HG03575 (cell line): ENCODE measurements around the gene PTPRD.

ENCODE experiments used
- ATAC-seq: cut with Tn5 transposase; IDR thresholded peaks from one replicate; pipeline ENCODE4 v1.9.1; 2021; ENCODE audit not compliant: unreplicated experiment, insufficient number of reproducible peaks, low FRiP score; ENCODE audit errors: extremely low read depth

PTPRD gene

GRCh38 chr9:10014889-10015288, 597.9 kb downstream of the PTPRD start:
- no peak for ATAC-seq

- ATAC-seq = no peak
These were observed 603.4 kb downstream of the PTPRD start for GRCh38 chr9:10009401-10009800.

GRCh38 chr9:10008101-10008799, 604.6 kb downstream of the PTPRD start:
- ATAC-seq = no peak

GRCh38 chr9:10007356-10007755, 605.4 kb downstream of the PTPRD start:
- no peak for ATAC-seq

DNA sequence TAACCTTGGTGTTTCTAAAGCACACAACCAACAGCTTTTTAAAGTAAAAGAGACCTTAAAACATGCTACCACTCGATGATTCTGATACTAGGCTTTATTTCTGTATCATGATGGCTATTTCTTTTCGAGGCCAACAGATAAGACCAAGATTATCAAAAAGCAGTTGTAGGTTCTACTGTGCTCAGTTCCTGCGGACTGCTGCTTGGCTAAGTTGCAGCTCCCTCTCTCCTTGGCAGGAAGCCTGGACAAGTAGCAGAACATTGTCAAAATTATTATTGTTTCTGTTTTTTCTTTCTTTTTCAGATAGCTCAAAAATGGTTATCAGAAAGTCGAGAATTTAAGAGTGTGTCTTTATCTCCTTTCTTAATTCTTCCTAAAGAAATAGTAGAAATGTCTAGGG, 607.6 kb downstream of the PTPRD start:
- ATAC-seq = no peak

DNA sequence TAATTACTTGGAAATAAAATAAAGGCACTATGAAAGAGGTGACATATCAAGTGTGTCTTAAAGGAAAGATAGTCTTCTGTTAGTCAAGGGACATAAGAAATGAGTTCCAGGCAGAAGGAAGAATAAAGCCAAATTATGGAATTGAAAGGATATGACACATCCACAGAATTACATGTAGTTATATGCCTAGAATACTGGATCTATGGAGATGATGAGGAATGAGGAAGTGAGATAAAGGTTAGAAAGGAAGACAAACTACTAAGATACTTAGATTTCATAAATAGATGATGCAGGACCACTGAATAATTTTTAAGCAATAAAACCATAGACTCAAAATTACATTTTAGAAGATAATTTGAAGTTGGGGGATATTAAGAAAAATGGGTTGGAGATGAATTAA, 609.8 kb downstream of the PTPRD start:
- ATAC-seq = no peak

DNA sequence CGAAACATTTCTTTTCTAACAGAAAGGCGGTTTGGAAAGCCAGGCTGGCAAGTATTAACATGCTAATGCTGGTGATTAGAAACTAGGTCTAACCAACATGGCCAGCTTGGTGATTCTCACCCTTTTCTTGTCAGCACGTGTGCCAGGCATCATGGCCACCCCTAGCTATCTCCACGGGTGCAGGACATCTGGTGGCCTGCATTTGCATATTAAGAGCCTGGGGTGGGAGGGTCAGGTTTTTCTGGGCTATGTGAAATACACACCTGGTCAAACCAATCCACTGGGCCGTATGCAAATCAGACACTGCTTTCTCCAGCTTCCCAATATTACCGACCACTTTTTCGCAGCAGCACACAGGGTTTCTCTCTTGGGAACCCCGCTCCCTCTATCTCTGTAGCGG, 612.1 kb downstream of the PTPRD start:
- ATAC-seq = no peak

- no peak for ATAC-seq
These were observed 614.1 kb downstream of the PTPRD start for GRCh38 chr9:9998491-9999287.

GRCh38 chr9:9997585-9997984, 615.2 kb downstream of the PTPRD start:
- ATAC-seq = no peak

DNA sequence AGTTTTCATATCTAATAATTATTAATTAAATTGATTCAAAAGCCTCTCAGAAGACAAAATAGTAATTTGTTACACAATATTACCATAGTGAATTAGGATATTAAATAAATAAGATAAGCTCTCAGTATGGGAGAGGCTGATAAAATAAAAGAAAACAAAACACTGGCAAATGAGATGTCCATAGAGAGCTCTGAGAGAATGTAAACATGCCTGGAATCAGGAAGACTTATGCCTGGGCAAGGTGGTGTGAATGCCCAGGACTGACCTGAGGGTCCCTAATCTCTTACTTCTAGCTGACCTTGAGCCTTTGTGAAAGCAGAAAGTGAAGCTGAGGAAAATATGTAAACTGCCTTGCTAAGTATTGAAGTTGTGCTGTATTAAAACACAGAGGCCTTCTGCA, 616.5 kb downstream of the PTPRD start:
- no peak for ATAC-seq

GRCh38 chr9:9992936-9993335, 619.9 kb downstream of the PTPRD start:
- ATAC-seq = no peak

DNA sequence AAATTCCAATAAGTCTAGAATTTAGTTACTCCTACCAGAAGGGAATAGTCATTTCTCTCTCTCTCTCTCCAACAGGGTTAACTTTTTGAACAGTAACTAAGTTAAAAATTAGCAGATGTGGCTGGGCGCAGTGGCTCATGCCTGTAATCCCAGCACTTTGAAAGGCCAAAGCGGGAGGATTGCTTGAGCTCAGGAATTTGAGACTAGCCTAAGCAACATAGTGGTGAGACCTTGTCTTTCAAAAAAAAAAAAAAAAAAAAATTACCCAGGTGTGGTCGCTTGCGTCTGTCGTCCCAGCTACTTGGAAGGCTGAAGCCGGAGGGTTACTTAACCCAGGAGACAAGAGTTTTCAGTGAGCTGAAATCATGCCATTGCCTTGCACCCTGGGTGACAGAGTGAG, 639.7 kb downstream of the PTPRD start:
- no peak for ATAC-seq

- ATAC-seq = no peak
These were observed 642.3 kb downstream of the PTPRD start for GRCh38 chr9:9970514-9970913.

DNA sequence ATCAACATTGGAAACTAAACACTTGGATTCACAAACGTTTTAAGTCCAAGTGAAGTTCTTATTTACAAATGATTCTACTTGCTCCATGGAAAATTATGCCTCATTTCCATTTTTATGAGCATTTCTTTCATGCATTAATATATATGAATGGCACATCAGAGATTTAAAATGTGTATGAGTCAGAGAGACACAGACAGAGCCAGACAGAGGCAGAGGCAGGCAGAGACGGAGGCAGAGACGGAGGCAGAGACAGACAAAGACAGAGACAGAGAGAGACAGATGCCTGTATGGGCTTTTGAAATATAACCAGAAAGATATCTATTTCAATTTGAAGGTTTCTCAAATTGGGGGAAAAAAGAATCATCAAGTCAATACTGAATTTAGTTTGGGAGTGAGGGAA, 649.0 kb downstream of the PTPRD start:
- no peak for ATAC-seq

DNA sequence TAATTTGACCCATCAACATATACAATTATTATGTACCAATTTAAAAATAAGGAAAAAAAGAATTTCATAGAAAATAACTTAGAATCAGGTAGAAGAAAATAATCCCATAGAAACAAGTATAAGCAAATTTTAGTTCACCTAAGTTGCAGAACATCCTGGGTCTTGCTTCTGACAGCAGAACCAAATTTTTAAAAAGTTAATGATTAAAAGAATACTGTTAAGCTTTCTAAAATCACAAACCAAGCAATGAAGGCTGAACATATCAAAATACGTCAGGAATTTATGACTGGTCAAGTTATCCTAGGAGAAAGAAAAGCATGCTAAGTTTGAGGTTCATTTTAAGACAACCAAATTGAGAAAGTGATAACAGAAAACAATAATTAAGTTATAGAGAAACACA, 650.9 kb downstream of the PTPRD start:
- no peak for ATAC-seq

DNA sequence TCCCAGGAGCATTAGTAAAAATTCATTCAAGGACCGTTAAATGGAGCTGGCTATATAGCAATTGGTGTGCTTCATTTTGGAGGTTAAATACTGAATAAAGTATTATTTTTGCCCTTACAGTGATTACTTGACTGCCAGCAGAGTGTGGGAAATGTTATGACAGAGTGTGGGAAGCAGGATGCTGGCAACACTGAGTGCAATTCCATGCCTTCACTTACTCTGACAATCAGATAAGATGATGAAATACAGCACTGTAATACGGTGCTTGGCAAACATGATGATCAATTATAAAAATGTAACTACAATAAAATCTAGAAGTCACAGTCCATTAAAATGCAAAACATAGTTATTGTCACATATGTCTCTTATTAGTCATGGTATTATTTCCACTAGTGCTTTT, 651.3 kb downstream of the PTPRD start:
- ATAC-seq = no peak

DNA sequence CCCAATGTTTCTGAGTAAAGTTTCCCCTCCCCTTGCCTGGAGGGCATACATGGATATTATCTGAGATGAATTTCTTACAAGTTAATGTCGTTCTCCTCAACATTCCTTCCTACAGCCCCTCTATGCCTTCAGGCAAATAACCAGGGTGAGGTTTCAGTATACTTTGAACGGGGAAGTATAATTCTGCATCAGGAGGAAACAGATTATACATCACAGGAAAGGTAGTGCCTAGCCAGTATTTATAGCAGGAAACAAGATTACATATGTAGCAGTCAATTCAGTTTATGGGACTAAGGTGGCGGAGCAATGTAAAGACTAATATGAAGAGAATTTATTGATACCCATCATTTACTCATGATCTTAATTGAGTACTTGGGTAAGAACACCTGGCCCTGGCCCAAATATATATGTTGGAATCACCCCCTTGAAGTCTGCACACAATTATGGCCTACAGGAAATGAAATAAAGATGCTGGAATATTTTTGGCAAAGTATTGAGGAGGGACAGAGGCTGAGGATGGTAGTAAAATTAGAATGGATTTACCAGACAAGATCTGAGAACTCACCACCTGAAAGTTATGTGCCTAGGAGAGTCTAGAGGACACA, 661.1 kb downstream of the PTPRD start:
- no peak for ATAC-seq

- ATAC-seq = no peak
These were observed 662.0 kb downstream of the PTPRD start for GRCh38 chr9:9950813-9951212.

GRCh38 chr9:9949978-9950377, 662.8 kb downstream of the PTPRD start:
- ATAC-seq = no peak

DNA sequence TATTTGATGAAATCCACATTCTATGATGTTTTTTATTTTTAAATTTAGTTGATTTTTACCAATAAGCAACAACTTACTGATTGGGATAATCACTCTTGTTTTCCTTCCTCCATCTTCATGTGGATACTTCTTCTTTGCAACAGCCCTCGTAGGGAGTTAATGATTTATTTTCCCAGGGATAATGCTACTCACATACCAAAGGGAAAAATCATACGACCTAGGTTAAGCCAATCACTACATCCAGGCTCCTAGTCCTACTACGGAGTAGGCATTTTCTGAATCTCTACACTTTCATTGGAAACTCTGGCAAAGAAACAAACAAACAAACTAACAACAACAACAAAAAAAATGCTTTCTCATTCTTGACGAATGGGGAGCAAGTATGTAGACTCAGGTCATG, 663.4 kb downstream of the PTPRD start:
- ATAC-seq = no peak
